T-helper 1 cell treated with Interleukin-12 subunit alpha and Interleukin-12 subunit beta and Interleukin-4 antibody, amounts not matched to agents 30 μg/mL and 1 μg/mL, for 36 hours (primary cell): Measurements from ENCODE around the gene F11R.
A peak's percentile ranks its signal among the peaks of the same experiment; 100 is the strongest.
"Not testable (repeated sequence)": the region's sequence is repeated elsewhere in the genome, so short reads cannot be mapped to it uniquely, and the experiment has no call there.

Experiments used
- H3K27ac Mint-ChIP-seq: one replicate; pipeline ENCODE4 v1.8.0; 2021; ENCODE audit warnings: mild to moderate bottlenecking, mixed read lengths
- H3K27me3 Mint-ChIP-seq: one replicate; pipeline ENCODE4 v1.8.0; 2021; ENCODE audit warnings: low read depth, mixed read lengths
- H3K36me3 Mint-ChIP-seq: one replicate; pipeline ENCODE4 v1.8.0; 2021; ENCODE audit warnings: low read depth, mixed read lengths
- H3K4me1 Mint-ChIP-seq: one replicate; pipeline ENCODE4 v1.8.0; 2021; ENCODE audit warnings: low read depth, mixed read lengths
- H3K4me3 Mint-ChIP-seq: one replicate; pipeline ENCODE4 v1.8.0; 2021; ENCODE audit warnings: mild to moderate bottlenecking, moderate library complexity, mixed read lengths
- H3K9me3 Mint-ChIP-seq: one replicate; pipeline ENCODE4 v1.8.0; 2021; ENCODE audit warnings: mixed read lengths

F11R gene

GRCh38 chr1:161020509-161021164 lies at the start of gene F11R:
TSS of gene F11R (minus strand) at chr1:161021152. CDS start at chr1:161021073, 79 bp downstream.
- no peaks in the 10 kb centered on the region for H3K27me3 Mint-ChIP-seq
- no peaks in the 10 kb centered on the region for H3K9me3 Mint-ChIP-seq
- peaks cover 24% of the 10 kb centered on the region for H3K4me1 Mint-ChIP-seq

GRCh38 chr1:161069731-161070270 lies 48.8 kb upstream of the F11R start, which contains the start of gene ARHGAP30:
TSS of gene ARHGAP30 (minus strand) at chr1:161069891. CDS start at chr1:161069624, 267 bp downstream.
- no peaks in the 10 kb centered on the region for H3K27me3 Mint-ChIP-seq
- H3K9me3 Mint-ChIP-seq: no peaks in the 10 kb centered on the region
- peaks cover 25% of the 10 kb centered on the region for H3K36me3 Mint-ChIP-seq
- H3K27ac Mint-ChIP-seq: peak within 1 kb of the TSS; percentile 100
- peaks cover 47% of the 10 kb centered on the region for H3K4me1 Mint-ChIP-seq
- peak within 1 kb of the TSS; percentile 100 for H3K4me3 Mint-ChIP-seq

More at GRCh38 chr1:161020509-161021164, at the start of gene F11R:
- H3K4me3 Mint-ChIP-seq: peak within 1 kb of the TSS; percentile 93
- peak within 1 kb of the TSS; percentile 72 for H3K27ac Mint-ChIP-seq
- H3K36me3 Mint-ChIP-seq: no peaks in the 10 kb centered on the region

- peaks cover 30% of the 10 kb centered on the region for H3K36me3 Mint-ChIP-seq
- peaks cover 52% of the 10 kb centered on the region for H3K4me1 Mint-ChIP-seq
- peak overlapping the region; percentile 100 for H3K27ac Mint-ChIP-seq
- H3K27me3 Mint-ChIP-seq: no peaks in the 10 kb centered on the region
- peak overlapping the region; percentile 100 for H3K4me3 Mint-ChIP-seq
- H3K9me3 Mint-ChIP-seq: no peaks in the 10 kb centered on the region
Observed at GRCh38 chr1:161069241-161069640, 48.3 kb upstream of the F11R start.

- Mint-ChIP-seq H3K27ac (peak overlapping the region; percentile 100), H3K36me3 (peaks cover 36% of the 10 kb centered on the region), H3K27me3 (no peaks in the 10 kb centered on the region), H3K4me3 (peak overlapping the region; percentile 100), H3K9me3 (no peaks in the 10 kb centered on the region), H3K4me1 (peaks cover 55% of the 10 kb centered on the region)
Observed at GRCh38 chr1:161068306-161069234, 47.6 kb upstream of the F11R start.

- peaks cover 47% of the 10 kb centered on the region for H3K36me3 Mint-ChIP-seq
- H3K4me3 Mint-ChIP-seq: peak overlapping the region; percentile 100
- peak overlapping the region; percentile 93 for H3K27ac Mint-ChIP-seq
- peaks cover 54% of the 10 kb centered on the region for H3K4me1 Mint-ChIP-seq
- H3K27me3 Mint-ChIP-seq: no peaks in the 10 kb centered on the region
- no peaks in the 10 kb centered on the region for H3K9me3 Mint-ChIP-seq
Observed at GRCh38 chr1:161066694-161067093, 45.7 kb upstream of the F11R start.

- not testable (repeated sequence) for H3K27ac Mint-ChIP-seq, H3K4me3 Mint-ChIP-seq, H3K9me3 Mint-ChIP-seq, H3K27me3 Mint-ChIP-seq
- peaks cover 47% of the 10 kb centered on the region for H3K36me3 Mint-ChIP-seq
- peaks cover 49% of the 10 kb centered on the region for H3K4me1 Mint-ChIP-seq
Observed at GRCh38 chr1:161065681-161066080, 44.7 kb upstream of the F11R start.

- H3K9me3 Mint-ChIP-seq, H3K27me3 Mint-ChIP-seq: not testable (repeated sequence)
- H3K4me3 Mint-ChIP-seq: peak overlapping the region; percentile 80
- H3K36me3 Mint-ChIP-seq: peaks cover 55% of the 10 kb centered on the region
- H3K4me1 Mint-ChIP-seq: peaks cover 41% of the 10 kb centered on the region
- H3K27ac Mint-ChIP-seq: peak overlapping the region; percentile 77
Observed at GRCh38 chr1:161063936-161064335, 43.0 kb upstream of the F11R start.

- H3K27ac Mint-ChIP-seq: no peak overlapping the region
- no peaks in the 10 kb centered on the region for H3K27me3 Mint-ChIP-seq
- peaks cover 44% of the 10 kb centered on the region for H3K36me3 Mint-ChIP-seq
- H3K9me3 Mint-ChIP-seq: no peaks in the 10 kb centered on the region
- no peak overlapping the region for H3K4me3 Mint-ChIP-seq
- peaks cover 34% of the 10 kb centered on the region for H3K4me1 Mint-ChIP-seq
Observed at GRCh38 chr1:161061419-161061818, 40.5 kb upstream of the F11R start.

- H3K4me1 Mint-ChIP-seq: peaks cover 34% of the 10 kb centered on the region
- peaks cover 44% of the 10 kb centered on the region for H3K36me3 Mint-ChIP-seq
- H3K27me3 Mint-ChIP-seq: no peaks in the 10 kb centered on the region
Observed at GRCh38 chr1:161059293-161059692, 38.3 kb upstream of the F11R start.

GRCh38 chr1:161054805-161055204 lies 33.9 kb upstream of the F11R start:
- Mint-ChIP-seq H3K9me3 (no peaks in the 10 kb centered on the region), H3K4me3 (no peak overlapping the region), H3K36me3 (peaks cover 55% of the 10 kb centered on the region), H3K27ac (no peak overlapping the region), H3K4me1 (peaks cover 24% of the 10 kb centered on the region), H3K27me3 (no peaks in the 10 kb centered on the region)

More at GRCh38 chr1:161059293-161059692, 38.3 kb upstream of the F11R start:
- no peaks in the 10 kb centered on the region for H3K9me3 Mint-ChIP-seq
- H3K4me3 Mint-ChIP-seq: no peak overlapping the region
- H3K27ac Mint-ChIP-seq: no peak overlapping the region

- no peaks in the 10 kb centered on the region for H3K9me3 Mint-ChIP-seq
- no peak overlapping the region for H3K4me3 Mint-ChIP-seq
- H3K27me3 Mint-ChIP-seq: no peaks in the 10 kb centered on the region
- peaks cover 24% of the 10 kb centered on the region for H3K4me1 Mint-ChIP-seq
- peaks cover 56% of the 10 kb centered on the region for H3K36me3 Mint-ChIP-seq
- no peak overlapping the region for H3K27ac Mint-ChIP-seq
Observed at GRCh38 chr1:161054232-161054631, 33.3 kb upstream of the F11R start.

GRCh38 chr1:161052899-161053298 lies 31.9 kb upstream of the F11R start:
- Mint-ChIP-seq H3K4me3 (no peak overlapping the region), H3K9me3 (no peaks in the 10 kb centered on the region), H3K36me3 (peaks cover 65% of the 10 kb centered on the region), H3K27me3 (no peaks in the 10 kb centered on the region), H3K27ac (no peak overlapping the region), H3K4me1 (peaks cover 29% of the 10 kb centered on the region)

- Mint-ChIP-seq H3K27me3 (no peaks in the 10 kb centered on the region), H3K4me3 (no peak overlapping the region), H3K36me3 (peaks cover 66% of the 10 kb centered on the region), H3K9me3 (no peaks in the 10 kb centered on the region), H3K4me1 (peaks cover 28% of the 10 kb centered on the region), H3K27ac (no peak overlapping the region)
Observed at GRCh38 chr1:161051219-161051618, 30.3 kb upstream of the F11R start.

GRCh38 chr1:161048949-161049722 lies 28.2 kb upstream of the F11R start:
- Mint-ChIP-seq H3K36me3 (peaks cover 75% of the 10 kb centered on the region), H3K9me3 (no peaks in the 10 kb centered on the region), H3K27ac (peak overlapping the region; percentile 78), H3K4me3 (no peak overlapping the region), H3K27me3 (no peaks in the 10 kb centered on the region), H3K4me1 (peaks cover 34% of the 10 kb centered on the region)
